K562 (cell line): ENCODE data around the gene RHOF. TPM values are rescaled to one million over a fixed set of nuclear protein-coding genes. Genes with fewer than 3 reads are reported as not detected.

Experiments used
- ARNT ChIP-seq, 2 experiments: fragments of 450-650 bp; IDR thresholded peaks; 2 replicates each; pipeline ENCODE4 v1.6.1; 2016; ENCODE audit warnings: mild to moderate bottlenecking in 1 of 2
- BACH1 ChIP-seq: fragments of 200-800 bp; sonication (Bioruptor generic); IDR thresholded peaks from 2 replicates; pipeline ENCODE4 v1.6.1; 2016; ENCODE audit warnings: missing genetic modification characterization, missing compliant biosample characterization
- CLOCK ChIP-seq: fragments of 250-450 bp; sonication (Bioruptor Pico); IDR thresholded peaks from 2 replicates; pipeline ENCODE4 v1.4.0; 2020; ENCODE audit warnings: mild to moderate bottlenecking, moderate library complexity, borderline replicate concordance
- EHMT2 ChIP-seq: fragments of 450-650 bp; IDR thresholded peaks from 2 replicates; pipeline ENCODE4 v1.6.1; 2018; ENCODE audit warnings: antibody characterized with exemption
- EWSR1 ChIP-seq: fragments of 450-650 bp; IDR thresholded peaks from 2 replicates; pipeline ENCODE4 v1.6.1; 2018; ENCODE audit warnings: borderline replicate concordance, mild to moderate bottlenecking, low read depth, moderate library complexity; ENCODE audit not compliant: partially characterized antibody
- FOXJ3 ChIP-seq: sonication (generic); formaldehyde crosslinking; IDR thresholded peaks from 2 replicates; pipeline ENCODE4 v1.4.0; 2020; ENCODE audit warnings: mild to moderate bottlenecking, missing genetic modification reagents
- GABPB1 ChIP-seq: sonication (generic); formaldehyde crosslinking; IDR thresholded peaks from 2 replicates; pipeline ENCODE4 v1.8.0; 2022; ENCODE audit warnings: mild to moderate bottlenecking, missing genetic modification reagents
- HBP1 ChIP-seq: fragments of 450-650 bp; formaldehyde crosslinking; IDR thresholded peaks from 2 replicates; pipeline ENCODE4 v1.4.0; 2022; ENCODE audit warnings: missing genetic modification characterization
- HDAC2 ChIP-seq: fragments of 450-650 bp; IDR thresholded peaks from 2 replicates; pipeline ENCODE4 v1.6.1; 2016; ENCODE audit warnings: mild to moderate bottlenecking
- HMGN3 ChIP-seq: IDR thresholded peaks from 2 replicates; pipeline ENCODE4 v1.6.1; 2011; ENCODE audit warnings: borderline replicate concordance, low read depth, mild to moderate bottlenecking, mixed read lengths, low read length; ENCODE audit not compliant: insufficient read length; ENCODE audit errors: extremely low read depth
- HNRNPUL1 ChIP-seq: fragments of 200-400 bp; formaldehyde crosslinking; IDR thresholded peaks from 2 replicates; pipeline ENCODE4 v1.6.1; 2017; ENCODE audit warnings: low read length
- NFE2 ChIP-seq: IDR thresholded peaks from 2 replicates; pipeline ENCODE4 v1.6.1; 2014; ENCODE audit warnings: antibody characterized with exemption, low read depth
- NR4A1 ChIP-seq, 2 experiments: fragments of 250-450 bp in 1 of 2; fragments of 450-650 bp in 1 of 2; sonication (Bioruptor Pico) in 1 of 2; IDR thresholded peaks; 2 replicates each; pipeline versions ENCODE4 v1.4.0 to v1.6.1; 2016 to 2020; ENCODE audit warnings: mild to moderate bottlenecking in 2 of 2, missing compliant biosample characterization in 1 of 2, missing genetic modification characterization in 1 of 2, moderate library complexity in 1 of 2
- NRF1 ChIP-seq, 2 experiments: fragments of 450-650 bp; IDR thresholded peaks in 1 of 2; conservative IDR thresholded peaks in 1 of 2; 2 replicates each; pipeline ENCODE4 v1.6.1; 2014; ENCODE audit warnings: mild to moderate bottlenecking in 2 of 2
- PML ChIP-seq: IDR thresholded peaks from 2 replicates; pipeline ENCODE4 v1.6.1; 2012; ENCODE audit warnings: low read length, inconsistent platforms
- ZKSCAN3 ChIP-seq: fragments of 250-450 bp; sonication (Bioruptor Pico); IDR thresholded peaks from 2 replicates; pipeline ENCODE4 v1.4.0; 2020
- ZNF24 ChIP-seq: fragments of 450-650 bp; IDR thresholded peaks from 2 replicates; pipeline ENCODE4 v1.6.1; 2016
- ZNF696 ChIP-seq: fragments of 250-450 bp; sonication (Bioruptor Pico); conservative IDR thresholded peaks from 2 replicates; pipeline ENCODE4 v1.4.0; 2020; ENCODE audit warnings: mild to moderate bottlenecking, moderate library complexity
- ZNF780A ChIP-seq: fragments of 250-450 bp; sonication (Bioruptor Pico); IDR thresholded peaks from 2 replicates; pipeline ENCODE4 v1.5.0; 2021; ENCODE audit warnings: mild to moderate bottlenecking
- polyA plus RNA-seq, 8 experiments: library from polyadenylated mRNA; depleted of rRNA in 4 of 8; stranded (reverse) in 5 of 8; unstranded in 3 of 8; fragments of >200 nt; fragmentation: Nextera tagmentation in 2 of 8; fragmentation: Illumina TruSeq in 1 of 8; extraction: Ambion mirVana in 2 of 8; extraction: Trizol in 1 of 8; gene quantifications; 2 replicates each; pipeline versions ENCODE4 v1.2.1 to v1.2.3, GENCODE V29; 2011 to 2014; ENCODE audit warnings: inconsistent platforms in 1 of 8, missing spikeins in 1 of 8
- total RNA-seq, 7 experiments: library from RNA; depleted of rRNA in 6 of 7; stranded (reverse); fragments of >200 nt in 6 of 7; fragmentation: Illumina TruSeq in 2 of 7; extraction: Trizol in 2 of 7; gene quantifications; 2 replicates each; pipeline versions ENCODE4 v1.2.1 to v1.2.3, GENCODE V29; 2011 to 2021; ENCODE audit warnings: low replicate concordance in 1 of 7
- TF ChIP-seq, protein P1 (sequence below), 2 experiments: fragments of 450-650 bp; IDR thresholded peaks; 2 replicates each; pipeline ENCODE4 v1.6.1; 2016
- TF ChIP-seq, protein P2 (sequence below): sonication (generic); formaldehyde crosslinking; IDR thresholded peaks from 2 replicates; pipeline ENCODE4 v1.8.1; 2023; ENCODE audit warnings: mild to moderate bottlenecking, missing genetic modification reagents, moderate library complexity

The RHOF gene
- total and polyA plus RNA-seq, 9 of the 15 experiments (the other 6 are each of a cell fraction or from before 2014, with no cell fraction given), result 0.13 to 10.1 (median 4.0) TPM

- TF ChIP-seq EWSR1, result no peak
- TF ChIP-seq HDAC2, result no peak
- no peak for TF ChIP-seq HNRNPUL1
- no peak for TF ChIP-seq ARNT (IDR thresholded peaks at IDR 0.05)
- no peak for TF ChIP-seq NR4A1 (CRISPR knock-in tag; IDR thresholded peaks at IDR 0.05)
- no peak for TF ChIP-seq NR4A1 (tag; IDR thresholded peaks at IDR 0.05)
- TF ChIP-seq HMGN3, result peak; percentile 93
- no peak for TF ChIP-seq ZKSCAN3 (CRISPR knock-in tag)
- TF ChIP-seq, protein P1, sequence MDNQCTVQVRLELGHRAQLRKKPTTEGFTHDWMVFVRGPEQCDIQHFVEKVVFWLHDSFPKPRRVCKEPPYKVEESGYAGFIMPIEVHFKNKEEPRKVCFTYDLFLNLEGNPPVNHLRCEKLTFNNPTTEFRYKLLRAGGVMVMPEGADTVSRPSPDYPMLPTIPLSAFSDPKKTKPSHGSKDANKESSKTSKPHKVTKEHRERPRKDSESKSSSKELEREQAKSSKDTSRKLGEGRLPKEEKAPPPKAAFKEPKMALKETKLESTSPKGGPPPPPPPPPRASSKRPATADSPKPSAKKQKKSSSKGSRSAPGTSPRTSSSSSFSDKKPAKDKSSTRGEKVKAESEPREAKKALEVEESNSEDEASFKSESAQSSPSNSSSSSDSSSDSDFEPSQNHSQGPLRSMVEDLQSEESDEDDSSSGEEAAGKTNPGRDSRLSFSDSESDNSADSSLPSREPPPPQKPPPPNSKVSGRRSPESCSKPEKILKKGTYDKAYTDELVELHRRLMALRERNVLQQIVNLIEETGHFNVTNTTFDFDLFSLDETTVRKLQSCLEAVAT (IDR thresholded peaks at IDR 0.05), result peak; percentile 36 to 91; a peak in 3 of 4 replicates
- TF ChIP-seq ZNF24, result peak; percentile 57; the same call in 1 of the 2 replicates
- peak; percentile 60 to 72 for TF ChIP-seq NRF1 (conservative IDR thresholded peaks at IDR 0.05 in 1 of 2, IDR thresholded peaks at IDR 0.05 in 1 of 2)
- TF ChIP-seq NFE2, result no peak
- no peak for TF ChIP-seq FOXJ3 (CRISPR knock-in tag)
- no peak for TF ChIP-seq CLOCK (CRISPR knock-in tag)
- peak; percentile 92 for TF ChIP-seq GABPB1 (CRISPR knock-in tag)
- TF ChIP-seq EHMT2, result no peak
- no peak for TF ChIP-seq BACH1 (tag)
- no peak for TF ChIP-seq HBP1
- no peak for TF ChIP-seq ZNF696 (CRISPR knock-in tag)
- TF ChIP-seq, protein P2, sequence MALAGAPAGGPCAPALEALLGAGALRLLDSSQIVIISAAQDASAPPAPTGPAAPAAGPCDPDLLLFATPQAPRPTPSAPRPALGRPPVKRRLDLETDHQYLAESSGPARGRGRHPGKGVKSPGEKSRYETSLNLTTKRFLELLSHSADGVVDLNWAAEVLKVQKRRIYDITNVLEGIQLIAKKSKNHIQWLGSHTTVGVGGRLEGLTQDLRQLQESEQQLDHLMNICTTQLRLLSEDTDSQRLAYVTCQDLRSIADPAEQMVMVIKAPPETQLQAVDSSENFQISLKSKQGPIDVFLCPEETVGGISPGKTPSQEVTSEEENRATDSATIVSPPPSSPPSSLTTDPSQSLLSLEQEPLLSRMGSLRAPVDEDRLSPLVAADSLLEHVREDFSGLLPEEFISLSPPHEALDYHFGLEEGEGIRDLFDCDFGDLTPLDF (CRISPR knock-in tag), result peak; percentile 58; the same call in 1 of the 2 replicates
- TF ChIP-seq PML, result 0 out of 2 replicates have a peak, but pooled peaks have one; percentile 4
- no peak for TF ChIP-seq ZNF780A (CRISPR knock-in tag)
Measured at GRCh38 chr12:121793838-121794533, 498 bp upstream of the RHOF start (continued).
